ENCODE data around the gene SRRD.

SRRD gene

DNA sequence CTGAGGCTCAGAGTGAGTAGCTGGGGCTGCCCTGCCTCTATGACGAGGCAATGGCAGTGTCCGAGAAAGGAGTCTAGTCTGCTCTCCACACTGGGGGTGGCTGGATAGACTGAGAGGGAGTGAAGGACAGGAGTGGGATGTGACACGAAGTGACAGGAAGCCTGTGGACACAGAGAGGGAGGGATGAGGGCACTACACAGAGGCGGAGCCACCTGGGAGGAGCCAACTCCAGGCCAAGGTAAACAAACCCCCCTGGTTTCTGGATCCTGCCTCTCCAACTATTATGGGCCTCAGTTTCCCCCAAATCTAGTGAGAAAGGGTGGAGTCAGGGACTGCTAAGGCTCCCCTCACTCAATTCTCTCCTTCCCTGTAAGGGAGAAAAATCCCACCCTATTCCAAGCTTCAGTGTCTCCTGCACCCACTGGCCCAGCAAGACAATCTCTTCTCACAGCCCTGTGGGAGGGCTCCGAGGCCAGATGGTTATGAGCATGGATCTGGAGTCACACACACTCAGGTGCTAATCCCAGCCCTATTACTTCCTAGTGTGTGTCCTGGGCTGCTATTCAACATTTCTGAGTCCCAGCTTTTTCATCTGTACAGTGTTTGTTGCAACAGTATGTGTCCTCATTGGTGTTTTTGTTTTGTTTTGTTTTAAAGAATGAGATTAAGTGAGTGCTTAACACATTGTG, 29.7 kb upstream of the SRRD start:
- DNase-seq, result no peak

DNA sequence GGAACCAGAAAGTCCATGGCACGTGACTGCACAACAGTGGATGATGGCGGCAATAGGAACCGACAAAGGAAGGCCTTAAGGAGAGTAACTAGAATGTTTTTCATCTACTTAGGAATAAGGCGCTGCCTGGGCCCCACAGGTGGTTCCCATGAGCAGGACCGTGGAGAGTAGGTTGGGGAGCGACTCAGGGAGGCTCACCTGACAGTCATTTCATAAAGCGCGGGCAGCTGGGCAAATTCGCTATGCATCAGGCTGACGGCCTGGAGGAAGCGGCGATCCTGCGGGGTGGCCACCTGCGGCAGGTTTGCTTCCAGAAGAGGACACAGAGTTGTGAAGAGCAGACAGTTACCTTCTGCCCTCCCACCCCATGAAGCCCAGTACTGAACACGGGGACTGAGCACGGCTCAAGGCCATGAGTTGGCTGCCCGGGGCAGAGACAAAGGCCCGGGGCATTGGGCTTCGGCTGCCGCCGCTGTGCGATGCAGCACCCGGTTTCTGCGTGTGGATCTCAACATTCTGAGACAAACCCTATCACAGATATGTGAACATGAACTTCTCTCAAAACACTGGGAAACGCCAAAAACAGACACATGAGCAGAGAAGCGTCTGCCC, 25.9 kb upstream of the SRRD start:
- DNase-seq, result no peak

DNA sequence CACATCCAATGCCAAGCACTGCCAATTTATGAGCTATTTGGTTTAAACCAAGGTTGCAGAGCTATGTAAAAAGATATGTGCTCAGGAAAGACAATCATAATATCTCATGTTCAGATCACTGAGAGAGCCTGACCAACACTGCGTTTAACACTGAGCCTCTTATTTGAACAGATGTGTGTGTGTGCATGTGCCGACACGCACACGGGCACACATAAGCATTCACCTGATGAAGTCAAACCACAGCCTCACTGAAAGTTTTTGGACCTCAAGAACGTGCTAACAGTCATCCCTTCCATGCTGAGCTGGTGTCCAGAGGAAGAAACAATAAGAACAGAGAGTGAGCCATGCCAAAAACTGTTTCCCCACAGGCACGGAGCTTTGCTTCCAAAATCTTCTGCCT, 23.5 kb upstream of the SRRD start:
- no peak for DNase-seq

DNA sequence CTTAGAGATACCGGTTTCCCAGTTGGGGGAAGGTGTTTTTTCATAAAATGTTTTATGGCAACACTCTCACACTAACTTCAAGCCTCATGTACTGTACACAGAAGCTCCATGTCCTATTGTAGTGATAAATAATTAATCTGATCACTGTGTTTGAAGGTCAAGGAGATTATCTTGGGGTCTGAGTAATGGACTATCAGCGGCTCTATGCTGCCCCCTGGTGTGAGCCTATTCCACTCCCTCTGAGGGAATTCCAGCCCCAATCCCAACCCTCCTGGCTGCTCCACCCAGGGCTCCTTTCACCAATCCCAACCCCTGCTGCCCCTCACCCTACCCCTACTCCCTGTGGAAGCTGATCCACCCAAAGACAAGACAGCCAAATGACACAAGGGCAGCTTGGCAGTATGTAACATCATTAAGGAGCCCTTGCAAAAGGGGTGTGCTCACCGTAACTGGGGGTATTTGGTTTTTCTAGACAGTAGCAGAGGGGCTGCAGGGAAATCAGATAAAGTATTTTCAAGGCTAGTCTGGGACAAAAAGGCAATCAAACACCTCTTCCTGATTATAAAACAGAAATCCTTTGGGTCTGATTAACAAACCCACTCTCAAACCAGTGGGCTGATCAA, 22.4 kb upstream of the SRRD start:
- DNase-seq, result no peak

DNA sequence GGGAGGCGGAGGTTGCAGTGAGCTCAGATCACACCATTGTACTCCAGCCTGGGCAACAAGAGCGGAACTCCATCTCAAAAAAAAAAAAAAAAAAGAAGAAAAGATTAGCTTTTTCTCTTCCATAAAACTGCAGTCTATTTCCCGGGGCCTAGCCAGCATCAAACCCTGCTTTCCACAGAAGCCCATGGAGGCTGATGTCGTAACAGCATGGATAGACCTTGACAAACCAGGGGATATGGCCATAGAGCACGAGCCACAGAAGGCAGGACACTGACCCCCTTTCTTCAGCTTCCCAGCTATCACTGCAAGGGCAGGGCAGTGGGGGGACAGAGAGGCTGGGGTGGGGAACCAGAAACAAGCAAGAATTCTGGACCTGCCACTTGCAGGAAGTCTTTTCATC, 21.6 kb upstream of the SRRD start:
- DNase-seq, result no peak

DNA sequence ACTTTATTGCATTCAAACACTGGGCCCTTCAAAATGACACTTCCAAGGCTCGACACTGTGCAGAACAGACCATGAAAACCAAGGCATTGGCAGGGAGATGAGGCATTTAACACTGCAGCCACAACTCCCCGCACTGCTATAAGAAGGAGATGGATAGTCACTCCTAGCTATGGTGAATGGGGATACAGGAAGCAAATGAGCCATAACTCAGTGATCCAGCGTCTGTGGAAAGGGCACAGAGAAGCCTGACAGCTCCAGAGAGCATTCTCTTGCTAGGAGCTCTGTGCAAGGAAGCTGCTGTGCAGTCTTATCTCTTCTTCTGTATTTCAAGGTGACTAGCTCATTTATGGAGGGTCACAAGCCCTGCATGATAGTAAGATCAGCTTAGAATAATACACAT, 21.0 kb upstream of the SRRD start:
- DNase-seq, result no peak

DNA sequence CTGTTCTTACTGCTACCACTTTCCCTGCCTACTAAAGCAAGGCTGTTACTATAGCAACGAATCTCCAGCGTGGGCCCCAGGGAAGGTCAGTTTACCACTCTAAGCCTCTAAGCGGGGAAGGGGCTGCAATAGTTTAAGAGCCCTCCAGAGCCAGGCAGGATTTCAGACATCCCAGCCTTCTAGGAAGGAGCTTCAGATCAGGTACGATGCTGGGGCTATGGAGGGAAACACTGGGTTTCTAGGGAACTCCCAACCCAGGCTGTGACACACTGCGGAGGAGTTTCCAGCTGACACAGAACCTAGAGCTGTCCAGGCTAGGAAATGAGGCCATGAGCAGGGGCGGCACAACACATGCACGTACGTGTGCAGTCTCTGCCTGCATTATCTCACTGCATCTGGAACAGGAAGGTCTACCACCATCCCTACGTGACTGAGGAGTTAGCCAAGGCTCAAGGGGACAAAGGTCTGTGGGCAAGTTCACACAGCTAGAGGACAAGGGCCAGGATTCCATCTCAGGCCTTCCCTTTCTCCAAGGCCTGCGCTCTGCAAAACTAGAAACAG, 20.5 kb upstream of the SRRD start:
- DNase-seq, result no peak

DNA sequence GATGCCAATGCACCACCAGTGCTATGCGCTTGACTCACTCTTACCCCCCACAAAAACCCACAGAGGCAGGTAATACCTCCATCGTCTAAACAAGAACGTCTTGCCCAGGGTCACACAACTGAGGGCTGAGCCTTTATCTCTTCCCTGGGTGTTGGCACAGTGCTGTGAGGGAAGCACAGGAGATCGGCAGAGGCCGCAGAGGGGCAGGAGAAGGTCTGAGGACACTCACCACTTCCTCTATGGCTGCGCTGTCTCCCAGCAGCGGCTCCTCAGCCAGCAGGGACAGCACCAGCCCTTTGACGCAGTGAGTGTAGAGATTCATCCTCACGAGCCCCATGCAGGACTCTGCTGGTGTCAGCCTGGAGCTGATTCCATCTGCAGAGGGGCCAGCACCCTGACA, 20.0 kb upstream of the SRRD start:
- DNase-seq, result no peak

DNA sequence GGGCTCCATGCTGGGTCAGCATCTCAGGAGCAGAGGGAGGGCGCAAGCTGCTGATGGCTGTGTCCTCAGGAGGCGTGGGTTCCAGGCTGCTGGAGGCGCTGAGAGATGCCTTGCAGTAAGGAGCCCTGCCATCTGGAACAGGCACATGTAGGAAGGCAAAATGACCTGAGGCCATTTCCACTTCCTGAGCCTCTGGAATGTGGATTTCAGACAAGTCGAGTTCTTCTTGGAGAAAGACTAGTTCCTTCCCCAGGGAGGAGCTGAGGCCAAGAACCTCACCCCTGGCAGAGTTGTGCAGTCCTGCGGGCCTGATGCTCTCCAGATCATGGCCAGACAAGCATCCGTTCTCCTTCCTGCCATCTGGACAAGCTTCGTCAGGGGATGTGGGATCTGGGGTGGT, 19.4 kb upstream of the SRRD start:
- DNase-seq, result no peak

DNA sequence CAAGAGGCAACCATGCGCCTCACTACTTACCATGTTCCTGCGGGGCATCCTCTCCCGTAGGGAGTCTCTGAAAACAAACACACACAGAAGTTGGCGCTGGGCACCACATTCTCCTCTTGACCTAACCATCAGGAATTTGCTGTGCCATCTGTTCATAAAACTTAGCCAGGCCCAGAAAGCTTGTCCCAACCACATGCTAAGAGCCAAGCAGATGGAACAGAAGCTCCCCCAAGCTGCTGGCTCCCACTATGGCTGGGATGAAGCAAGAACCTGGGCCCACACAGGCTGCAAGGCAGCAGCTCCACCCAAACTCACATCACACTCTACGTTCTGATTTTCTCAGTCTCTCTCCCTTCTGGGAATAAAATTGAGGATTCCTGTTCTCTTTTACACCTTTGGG, 17.5 kb upstream of the SRRD start:
- no peak for DNase-seq

DNA sequence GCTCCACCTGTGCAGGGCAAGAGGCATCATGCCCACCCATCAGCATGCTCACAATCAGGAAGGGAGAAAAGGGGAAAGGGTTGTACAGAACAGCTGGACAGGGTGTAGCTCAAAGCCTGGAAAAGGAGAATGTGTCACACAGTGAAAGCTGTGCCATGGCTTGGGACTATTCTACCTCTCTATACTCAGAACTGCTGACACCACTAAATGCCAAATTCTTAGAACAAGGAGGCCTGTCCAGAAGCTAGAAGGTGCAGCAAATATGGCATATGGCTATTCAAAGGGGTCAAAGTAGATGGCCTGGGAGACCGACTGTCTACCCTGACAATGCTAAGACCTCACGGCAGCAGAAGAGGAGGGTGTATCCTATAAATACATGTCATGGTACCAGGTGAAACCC, 12.9 kb upstream of the SRRD start:
- no peak for DNase-seq

DNA sequence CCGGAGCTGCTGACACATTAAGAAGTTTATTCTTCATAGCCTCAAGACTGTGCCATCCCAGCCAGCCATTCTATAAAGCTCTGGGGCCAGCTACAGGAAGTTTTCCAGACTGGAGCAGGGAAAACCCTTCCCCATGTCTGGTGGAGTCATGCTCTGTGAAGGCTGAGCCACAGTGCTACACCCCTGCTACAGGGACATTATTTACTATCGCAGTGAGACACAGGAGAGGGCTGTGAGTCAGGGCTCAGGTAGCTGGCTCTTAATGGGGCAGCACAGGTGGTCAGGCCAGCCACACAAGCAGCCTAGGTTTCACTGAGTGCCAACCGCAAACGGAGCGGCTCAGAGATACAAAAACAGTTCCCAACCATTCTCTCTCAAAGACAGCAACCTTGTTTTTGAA, 12.2 kb upstream of the SRRD start:
- DNase-seq, result no peak

DNA sequence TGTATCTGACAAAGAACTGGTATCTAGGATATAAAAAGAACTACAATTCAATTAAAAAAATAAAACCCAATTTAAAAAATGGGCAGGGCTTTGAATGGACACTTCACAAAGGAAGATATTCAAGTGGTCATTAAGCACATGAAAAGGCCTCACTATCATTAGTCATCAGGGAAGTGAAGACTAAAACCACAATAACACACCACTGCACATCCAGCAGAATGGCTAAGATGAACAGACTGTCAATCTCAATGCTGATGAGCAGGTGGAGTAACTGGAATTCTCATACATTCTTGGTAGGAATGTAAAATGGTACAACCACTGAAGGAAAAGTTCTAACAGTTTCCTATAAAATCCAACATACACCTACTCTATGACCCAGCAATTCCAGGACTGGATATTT, 9.0 kb upstream of the SRRD start:
- no peak for DNase-seq

DNA sequence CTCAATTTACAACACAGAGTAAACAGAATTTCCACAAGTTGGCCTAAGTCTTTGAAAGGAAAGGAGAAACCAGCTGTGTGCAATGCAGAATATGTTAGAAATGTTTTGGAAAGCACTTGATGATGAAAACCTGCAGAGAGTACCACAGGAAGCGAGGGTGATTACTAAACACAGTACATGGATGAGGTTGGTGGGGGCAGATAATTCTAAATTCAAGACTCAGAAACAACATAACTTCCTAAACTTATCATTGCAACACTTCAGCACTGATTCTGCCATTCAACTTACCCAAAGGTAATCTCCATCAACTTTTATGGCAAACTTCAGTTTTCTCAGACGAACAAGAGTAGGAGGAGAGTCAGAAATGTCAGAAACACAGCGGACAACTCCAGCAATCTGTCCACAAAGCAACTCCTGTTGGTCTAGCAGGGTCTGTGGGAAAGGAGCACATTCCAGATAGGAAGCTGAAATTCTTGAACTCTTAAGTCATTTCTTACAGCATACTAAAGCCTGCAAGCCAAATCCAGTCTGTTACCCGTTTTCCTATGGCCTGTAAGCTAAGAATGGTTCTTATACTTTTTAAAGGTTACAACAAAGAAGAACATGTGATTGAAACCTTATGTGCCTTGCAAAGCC, 6.9 kb upstream of the SRRD start:
- no peak for DNase-seq

DNA sequence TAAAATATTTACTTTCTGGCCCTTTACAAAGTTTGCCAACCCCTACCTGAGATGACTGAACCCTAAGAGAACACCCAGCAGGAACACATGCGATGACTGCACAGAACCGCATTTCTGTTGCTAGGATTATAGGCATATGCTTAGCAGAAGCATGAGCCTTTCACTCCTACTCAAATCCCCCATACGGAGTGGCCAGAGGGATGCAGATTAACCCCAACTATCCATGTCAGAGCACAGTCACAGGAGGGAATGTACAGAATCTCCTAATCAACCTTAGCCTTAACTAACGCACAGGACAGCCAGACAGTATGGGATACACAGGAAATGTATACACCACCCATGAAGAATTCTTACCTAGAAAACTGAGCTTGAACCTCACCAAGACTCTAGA, 6.3 kb upstream of the SRRD start:
- DNase-seq, result no peak

DNA sequence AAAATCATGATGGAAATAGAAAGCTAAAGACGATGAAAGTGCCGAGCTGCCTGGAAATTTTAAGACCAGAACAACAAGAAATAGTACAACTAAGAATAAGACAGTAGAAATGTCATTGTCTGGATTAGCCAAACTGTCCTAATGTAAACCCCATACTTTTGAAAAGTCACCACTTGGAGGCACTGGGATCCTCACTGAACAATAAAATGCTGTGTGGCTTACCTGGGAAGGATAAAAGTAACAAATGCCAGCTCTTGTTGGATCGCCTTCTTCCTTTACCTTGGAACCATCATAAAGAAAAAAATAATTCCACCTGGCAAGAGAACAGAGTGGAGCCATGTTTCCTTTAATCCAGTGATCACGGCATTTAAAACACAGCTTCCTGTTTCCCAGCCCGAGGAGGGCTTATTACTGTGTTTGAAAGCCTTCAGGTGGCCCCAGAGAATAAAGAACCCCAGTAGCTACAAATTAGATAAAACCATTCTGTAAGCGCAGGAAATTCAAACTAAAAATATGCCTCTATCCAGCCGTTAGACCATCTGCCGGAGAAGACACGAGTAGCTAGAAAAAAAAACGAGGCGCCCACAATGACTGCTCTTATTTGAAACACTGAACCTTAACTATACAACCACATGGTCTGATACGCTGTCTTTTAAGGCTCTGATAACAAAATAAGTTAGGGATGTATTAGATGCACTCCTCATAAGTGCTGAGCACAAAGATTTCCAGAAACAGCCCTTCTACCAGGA, 4.5 kb upstream of the SRRD start:
- no peak for DNase-seq

DNA sequence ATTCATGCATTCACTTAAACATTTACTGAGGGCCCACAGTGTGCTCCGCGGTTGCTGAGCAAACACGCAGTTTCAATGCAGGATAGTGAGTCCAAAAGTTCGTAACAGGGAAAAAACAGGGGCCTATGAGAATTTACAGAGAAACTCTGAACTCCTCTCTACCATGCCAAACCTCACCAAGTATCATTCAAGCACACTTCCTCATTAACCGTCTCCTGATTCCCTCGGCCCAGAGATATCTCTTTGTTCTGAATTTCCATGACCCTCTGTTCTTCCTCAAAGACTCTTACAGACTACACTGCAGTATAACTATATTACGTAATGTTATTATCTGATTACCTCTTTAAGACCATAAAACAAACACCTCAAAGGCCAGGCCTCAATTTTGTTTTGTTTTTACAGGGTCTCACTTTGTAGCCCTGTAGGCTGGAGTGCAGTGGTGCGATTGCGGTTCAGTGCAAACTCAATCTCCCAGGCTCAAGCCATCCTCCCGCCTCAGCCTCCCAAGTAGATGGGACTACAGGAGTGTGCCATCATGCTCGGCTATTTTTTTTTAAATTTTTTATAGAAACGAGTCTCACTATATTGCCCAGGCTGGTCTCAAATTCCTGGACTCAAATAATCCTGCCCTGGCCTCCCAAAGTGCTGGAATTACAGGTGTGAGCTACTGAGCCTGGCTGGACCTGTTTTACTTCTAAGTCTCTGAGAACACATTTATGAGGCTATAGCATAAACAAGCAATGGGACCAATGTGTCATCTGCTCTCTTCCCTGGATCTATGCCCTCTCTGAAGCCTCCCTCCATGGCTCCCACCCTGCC, 3.7 kb upstream of the SRRD start:
- DNase-seq, result no peak

DNA sequence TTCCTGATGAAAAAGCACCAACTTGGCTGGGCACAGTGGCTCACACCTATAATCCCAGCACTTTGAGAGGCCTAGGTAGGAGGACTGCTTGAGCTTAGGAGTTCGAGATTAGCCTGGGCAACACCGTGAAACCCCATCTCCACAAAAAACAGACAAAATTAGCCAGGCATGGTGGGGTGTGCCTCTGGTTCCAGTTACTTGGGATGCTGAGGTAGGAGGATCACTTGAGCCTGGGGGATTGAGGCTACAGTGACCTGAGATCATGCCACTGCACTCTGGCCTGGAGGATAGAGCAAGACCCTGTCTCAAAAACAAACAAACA, 3.1 kb upstream of the SRRD start:
- DNase-seq, result no peak

DNA sequence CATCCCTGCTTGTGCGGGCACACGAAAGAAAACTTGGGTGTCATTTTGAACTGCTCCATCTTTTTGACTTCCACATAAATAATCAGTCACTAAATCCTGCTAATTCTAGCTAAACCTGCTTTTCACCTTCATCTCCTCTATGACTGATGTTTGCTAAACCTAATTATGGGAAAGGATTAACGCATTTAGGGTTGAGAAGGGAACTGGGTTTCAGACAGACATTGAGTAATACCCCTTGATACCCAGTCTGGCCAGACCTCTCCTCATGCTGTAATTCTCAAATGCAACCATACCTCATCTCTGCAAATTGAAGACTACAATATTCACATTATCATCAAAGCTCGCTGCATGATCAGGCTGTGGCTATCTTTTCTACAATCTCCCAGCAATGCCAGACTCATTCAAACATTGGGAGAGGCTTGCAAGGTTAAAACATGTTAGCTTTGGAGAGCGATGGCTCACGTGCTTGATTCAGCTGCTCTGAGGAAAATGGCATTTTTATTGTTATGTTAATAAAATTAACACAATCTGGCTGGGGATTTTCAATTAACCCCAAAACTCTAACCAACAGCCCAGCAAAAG, 2.5 kb upstream of the SRRD start:
- no peak for DNase-seq

DNA sequence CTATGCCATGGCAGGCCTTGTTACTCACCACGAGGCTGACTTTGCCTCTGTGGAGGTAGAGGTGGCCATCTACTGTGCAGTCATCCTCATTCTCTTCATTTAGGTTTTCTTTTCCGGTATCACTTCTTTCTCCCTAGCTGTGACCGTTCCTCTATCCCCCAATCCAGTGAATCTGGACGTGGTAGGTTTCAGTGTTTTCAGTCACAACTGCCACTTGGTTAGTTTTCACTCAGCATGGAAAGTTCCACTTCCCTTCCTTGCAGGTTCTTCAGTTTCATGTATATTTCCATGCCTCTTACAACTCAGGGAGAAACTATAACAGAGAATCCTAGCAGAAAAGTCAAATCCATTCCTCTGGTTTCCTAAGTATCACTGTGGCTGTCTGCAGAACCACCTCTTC, 2.0 kb upstream of the SRRD start:
- DNase-seq, result no peak

DNA sequence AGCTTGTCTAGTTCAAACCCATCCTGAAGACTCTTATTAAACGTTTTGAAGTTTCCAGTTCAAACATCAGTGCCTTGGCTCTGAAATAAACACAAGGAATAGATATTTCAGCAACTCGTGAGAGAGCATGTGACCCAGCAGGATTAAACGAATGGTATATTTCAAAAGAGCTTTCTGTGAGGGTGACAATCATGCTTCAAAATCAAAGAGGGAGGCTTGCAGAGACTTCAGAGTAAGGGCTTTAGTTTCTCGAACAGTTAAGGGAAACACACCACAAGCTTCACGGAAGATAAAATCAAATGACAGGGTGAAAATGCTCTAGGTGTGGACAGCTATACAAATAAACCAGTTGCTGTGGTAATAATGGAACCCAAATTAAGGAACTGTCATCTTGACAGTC, 1.5 kb upstream of the SRRD start:
- DNase-seq, result no peak

DNA sequence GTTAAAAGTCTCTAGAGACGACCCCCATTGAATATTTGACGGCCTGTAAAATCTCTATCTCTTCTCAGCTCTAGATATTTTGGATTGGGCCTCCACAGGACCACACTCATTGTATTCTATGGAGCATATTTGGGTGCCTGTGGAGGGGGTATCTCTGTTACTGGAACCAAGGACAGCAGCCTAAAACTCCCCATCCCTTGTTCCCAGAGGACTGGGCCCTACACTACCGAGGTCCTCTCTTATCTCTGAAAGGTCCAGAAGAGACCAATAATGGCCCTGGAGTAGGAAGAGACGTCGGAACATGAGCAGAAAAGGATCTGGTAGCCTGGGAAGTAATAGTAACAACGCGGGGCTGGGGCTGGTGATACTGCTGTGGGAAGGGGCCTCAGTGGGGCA, 636 bp upstream of the SRRD start:
- DNase-seq, result no peak
